NOMO-1 (cell line): ENCODE measurements around the gene DTL.
"Not testable (repeated sequence)": the region's sequence is repeated elsewhere in the genome, so short reads cannot be mapped to it uniquely, and the experiment has no call there.

Source experiments
- DNase-seq, 2 experiments: peaks; one replicate each; lab custom pipeline; 2025; ENCODE audit not compliant: unreplicated experiment in 2 of 2; lab: John Stamatoyannopoulos, UW

DTL gene

GRCh38 chr1:212035123-212035834 lies at the start of gene DTL, which contains the start of gene INTS7:
Gene DTL, plus strand, starts transcription at chr1:212035748. Its CDS starts 143 bp downstream, at chr1:212035891.
Gene INTS7, minus strand, starts transcription at chr1:212035557. Its CDS starts 120 bp downstream, at chr1:212035437.
- peak; percentile 100 for DNase-seq

DNA sequence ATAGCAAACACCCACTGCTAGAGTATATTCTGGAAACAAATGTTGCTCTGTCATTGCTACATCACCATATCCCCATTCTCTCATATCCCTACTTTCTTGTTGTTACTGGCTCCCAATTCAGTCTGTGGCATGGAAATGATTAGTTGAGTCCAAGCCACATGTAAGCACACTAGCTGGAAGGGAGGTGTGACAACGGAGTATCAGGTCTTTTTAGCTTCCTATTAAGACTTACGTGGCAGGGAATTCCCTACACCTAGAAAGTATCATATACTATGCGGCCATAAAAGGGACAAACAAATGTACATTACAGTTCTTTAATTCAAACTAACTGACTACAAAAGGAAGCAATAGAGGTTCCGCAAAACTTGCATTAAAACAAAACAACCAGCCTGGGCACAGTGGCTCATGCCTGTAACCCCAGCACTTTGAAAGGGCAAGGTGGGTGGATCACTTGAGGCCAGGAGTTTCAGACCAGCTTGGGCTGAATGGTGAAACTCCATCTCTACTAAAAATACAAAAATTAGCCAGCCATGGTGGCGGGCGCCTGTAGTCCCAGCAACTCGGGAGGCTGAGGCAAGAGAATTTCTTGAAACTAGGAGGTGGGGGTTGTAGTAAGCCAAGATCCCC lies 48.8 kb upstream of the DTL start:
- DNase-seq: no peak

DNA sequence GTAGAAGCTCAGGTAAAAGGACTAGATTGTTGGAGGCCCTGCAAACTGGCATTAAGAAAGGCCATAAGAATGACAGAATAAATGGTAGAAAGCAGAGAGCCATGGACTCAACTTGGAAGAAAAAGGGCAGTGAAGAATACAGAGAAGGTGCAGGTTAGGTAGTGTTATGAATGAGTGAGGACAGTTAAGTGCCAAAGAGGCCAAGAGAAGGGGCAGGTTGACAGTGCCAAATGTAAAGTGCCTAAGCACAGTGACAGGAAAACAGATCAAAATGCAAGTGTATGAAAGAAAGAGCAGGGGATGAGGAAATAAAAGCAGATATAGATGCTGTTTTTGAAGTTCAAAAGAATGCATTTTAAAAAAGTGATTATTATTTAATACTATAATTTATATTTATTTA lies 43.9 kb upstream of the DTL start:
- DNase-seq: no peak

GRCh38 chr1:211997426-211997825 lies 38.1 kb upstream of the DTL start:
- DNase-seq: not testable (repeated sequence)

DNA sequence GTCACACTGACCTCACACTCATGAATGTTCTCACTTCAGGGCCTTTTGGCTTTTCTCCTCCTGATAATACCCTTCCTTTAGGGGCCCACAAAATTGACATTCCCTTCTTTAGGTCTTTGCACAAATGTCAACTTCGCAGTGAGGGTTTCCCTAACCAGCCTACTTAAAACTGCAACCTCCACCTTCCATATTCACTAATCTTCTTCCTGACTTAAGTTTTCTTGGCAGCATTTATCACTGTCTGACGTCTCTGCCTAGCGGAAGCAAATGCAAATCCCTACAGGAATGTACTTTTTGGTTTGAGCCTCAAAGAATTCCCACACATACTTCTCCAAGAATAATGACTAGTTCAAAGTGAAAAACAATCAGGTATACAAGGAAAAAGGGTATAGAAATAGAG lies 33.0 kb upstream of the DTL start:
- DNase-seq: no peak

GRCh38 chr1:212004895-212005608 lies 30.5 kb upstream of the DTL start:
- no peak for DNase-seq

- no peak for DNase-seq
These were observed 28.4 kb upstream of the DTL start for GRCh38 chr1:212007178-212007577.

DNA sequence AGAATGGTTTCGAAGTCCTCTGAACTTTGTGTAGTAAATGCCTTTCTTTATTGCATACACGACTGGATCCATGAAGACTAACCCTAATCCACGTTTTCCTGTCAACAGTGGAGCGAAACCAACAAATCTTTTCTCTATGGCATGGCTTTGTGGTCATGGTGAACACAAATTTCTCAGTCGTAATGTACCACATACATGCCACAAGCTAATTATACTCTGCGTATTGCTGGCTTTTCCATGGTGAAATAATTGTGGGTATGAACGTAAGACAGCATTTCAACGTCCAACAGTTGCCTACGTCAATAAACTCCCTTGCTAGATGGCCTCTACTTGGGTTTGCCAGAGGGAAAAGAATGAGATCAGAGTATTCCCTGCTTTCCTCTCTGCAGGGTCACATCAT lies 27.7 kb upstream of the DTL start:
- DNase-seq: no peak

- no peak for DNase-seq
These were observed 26.0 kb upstream of the DTL start for GRCh38 chr1:212009561-212009960.

DNA sequence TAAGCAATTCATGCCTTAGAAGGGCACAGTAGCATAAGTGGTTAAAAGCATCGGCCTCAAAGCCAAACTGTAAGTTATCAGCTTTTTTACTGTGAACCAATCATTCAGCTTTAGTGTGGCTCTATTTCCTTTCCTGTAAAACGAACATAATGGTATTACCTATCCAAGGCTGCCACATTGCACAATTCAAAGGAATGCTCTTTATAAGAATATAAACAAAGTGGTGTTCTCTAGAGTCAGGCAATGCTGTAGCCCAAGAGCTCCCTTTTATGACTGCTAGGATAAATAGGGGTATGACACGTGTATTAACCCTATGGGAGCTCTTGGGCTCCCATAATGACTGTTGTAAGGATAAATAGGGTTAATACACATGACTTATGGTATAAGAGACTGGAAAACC lies 25.5 kb upstream of the DTL start:
- DNase-seq: no peak

DNA sequence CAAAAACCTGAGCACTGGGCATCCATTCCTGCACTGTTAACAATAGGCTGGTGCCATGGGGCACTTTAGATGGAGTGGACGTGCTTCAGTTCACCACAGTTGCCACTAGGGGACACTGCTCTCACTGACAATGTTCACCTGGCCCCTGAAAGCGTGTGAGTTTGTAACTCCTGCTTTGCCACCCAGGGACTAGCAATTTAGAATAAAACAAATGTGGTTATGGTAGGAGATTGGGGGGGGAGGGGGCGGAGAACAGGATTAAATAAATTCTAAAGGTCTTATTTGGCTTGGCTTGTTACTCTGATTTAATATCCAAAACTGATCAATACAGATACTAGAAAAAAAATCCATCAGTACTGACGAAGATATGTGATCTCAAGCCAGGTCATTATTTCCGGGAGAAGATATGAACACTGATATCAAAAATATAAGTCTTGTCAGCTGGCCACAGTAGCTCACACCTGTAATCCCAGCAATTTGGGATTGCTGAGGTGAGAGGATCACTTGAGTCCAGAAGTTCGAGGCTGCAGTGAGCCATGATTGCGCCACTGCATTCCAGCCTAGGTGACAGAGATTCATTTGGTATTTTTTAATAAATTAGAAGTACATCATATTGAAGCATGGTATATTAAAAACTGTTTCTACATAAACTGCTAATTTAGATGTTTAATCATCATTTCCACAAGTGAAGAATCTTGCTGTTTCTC lies 23.4 kb upstream of the DTL start:
- peak; percentile 6 to 52 for DNase-seq

DNA sequence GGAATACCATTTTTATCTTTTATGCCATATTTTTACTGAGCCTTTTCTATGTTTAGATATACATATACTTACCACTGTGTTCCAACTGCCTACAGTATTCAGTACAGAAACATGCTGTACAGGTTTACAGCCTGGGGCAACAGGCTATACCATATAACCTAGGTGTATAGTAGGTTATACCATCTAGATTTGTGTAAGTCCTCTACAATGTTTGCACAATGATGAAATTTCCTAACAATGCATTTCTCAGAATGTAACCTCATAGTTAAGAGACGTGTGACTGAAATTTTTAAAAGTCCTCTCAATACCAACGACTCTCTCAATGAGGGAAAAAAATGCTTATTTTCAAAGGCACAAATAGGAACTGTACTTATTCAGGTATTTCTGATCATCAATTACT lies 21.9 kb upstream of the DTL start:
- no peak for DNase-seq

- no peak for DNase-seq
These were observed 14.6 kb upstream of the DTL start for GRCh38 chr1:212020975-212021374.

- no peak for DNase-seq
These were observed 14.0 kb upstream of the DTL start for GRCh38 chr1:212021563-212021962.

- DNase-seq: not testable (repeated sequence)
These were observed 12.6 kb upstream of the DTL start for GRCh38 chr1:212022908-212023307.

GRCh38 chr1:212024469-212025149 lies 10.9 kb upstream of the DTL start:
- no peak for DNase-seq

GRCh38 chr1:212027727-212028126 lies 7.8 kb upstream of the DTL start:
- not testable (repeated sequence) for DNase-seq

- DNase-seq: peak in 1 of 2 experiments; percentile 9
These were observed 4.5 kb upstream of the DTL start for GRCh38 chr1:212030936-212031528.

DNA sequence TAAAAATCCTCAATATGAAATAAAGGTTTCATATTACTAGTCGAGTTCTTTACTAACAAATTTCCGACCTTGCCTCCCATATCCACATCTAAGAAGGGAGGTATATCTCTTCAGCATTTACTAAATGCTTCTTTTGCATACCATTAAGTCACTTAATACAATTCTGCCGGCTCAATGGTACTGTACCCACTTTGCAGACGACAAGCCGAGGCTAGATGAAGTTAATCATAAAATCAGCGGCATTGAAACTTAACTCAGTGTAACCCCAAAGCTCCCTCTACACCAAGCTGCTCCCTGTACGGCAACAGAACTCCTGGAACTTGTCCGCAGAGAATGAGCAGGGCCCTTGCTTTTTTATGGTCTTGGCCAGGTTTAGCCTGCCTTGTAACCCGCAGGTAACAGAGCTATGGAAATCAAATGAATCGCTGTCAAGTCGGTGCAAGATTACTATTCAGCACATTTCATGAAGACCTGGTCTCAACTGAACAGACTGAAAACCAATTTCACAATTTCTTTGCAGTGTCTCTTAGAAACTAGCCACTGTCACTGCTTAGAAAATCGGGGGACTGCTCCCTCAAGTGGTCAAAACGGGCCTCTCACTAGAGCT lies 929 bp upstream of the DTL start:
- DNase-seq: no peak
